GM19452 (cell line): ENCODE results near the gene DPP10.

ENCODE experiments used
- ATAC-seq: cut with Tn5 transposase; IDR thresholded peaks from one replicate; pipeline ENCODE4 v1.9.1; 2021; ENCODE audit not compliant: unreplicated experiment

DPP10 gene

DNA sequence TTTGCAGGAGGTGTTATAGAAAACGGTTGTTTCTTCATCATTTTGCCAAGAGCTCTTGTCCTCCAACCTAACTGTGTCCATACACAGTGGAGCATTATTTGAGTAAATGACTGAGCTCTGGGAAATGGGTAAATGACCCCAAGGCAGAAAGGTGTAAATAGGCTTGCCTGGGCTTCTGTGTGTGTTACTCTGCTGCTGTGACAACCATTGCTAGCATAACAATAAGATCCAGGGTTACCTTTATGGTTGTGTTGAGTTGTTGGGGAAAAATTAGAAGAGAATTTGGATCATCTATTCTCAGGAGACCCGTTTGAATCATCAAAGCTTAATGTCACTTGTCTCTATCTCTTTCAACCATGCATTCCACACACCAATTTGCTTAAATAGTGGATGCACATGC, 672.7 kb downstream of the DPP10 start:
- ATAC-seq, result no peak

GRCh38 chr2:115118306-115118705, 675.9 kb downstream of the DPP10 start:
- ATAC-seq, result no peak

DNA sequence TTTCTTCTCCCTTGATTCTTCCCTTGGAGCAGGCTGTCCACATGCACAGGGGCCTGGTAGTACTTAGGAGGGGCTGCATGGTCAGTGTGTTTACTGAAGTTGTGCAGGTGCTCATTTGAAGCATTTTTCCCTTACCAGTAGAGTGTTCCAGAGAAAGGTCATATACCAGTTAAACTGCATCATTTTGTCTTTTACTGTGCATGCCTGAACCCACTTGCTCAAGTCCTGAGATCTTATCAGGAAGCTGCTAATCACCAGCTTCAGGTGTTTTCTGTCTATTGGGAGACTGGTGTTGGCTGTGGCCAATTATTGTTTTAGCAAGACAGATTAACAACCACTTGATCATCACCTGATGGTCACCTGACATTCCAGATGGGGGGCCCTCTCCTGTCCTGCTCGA, 676.6 kb downstream of the DPP10 start:
- no peak for ATAC-seq

- no peak for ATAC-seq
Measured at GRCh38 chr2:115122701-115123100, 680.3 kb downstream of the DPP10 start.

DNA sequence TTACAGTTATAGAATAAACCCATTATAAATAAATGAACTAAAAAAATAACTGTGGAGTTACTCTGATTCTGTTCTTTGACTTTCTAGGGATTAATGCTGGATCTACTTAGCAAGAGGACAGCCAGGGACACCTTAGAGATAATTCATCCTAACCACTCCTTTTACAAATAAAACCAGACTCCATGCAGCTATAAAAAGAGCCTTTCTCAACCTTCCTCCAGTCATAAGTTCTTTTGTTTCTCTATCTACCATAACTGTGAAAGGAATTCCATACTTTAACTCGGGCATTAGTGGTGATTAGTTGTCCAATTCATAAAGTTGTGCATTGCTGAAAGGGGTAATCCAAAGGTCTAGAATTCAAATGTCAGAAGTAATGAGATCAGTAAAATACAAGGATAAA, 682.4 kb downstream of the DPP10 start:
- ATAC-seq, result no peak

DNA sequence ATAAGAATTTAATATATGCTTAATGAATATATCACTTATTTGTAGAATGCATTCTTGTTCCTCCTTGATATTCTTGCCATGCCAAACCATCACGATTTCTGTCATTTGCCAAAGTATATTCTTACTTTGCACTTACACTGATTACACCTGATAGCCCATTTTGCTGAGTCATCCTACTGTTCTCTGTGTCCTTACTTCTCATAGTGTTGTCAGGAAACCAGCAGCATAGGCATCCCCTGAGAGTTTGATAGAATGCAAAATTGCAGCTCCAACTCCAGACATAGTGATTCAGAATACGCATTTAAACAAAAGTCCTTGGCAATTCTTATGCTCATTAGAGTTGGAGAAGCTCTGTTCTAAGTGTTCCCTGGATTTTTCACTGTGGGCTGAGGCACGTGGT, 687.1 kb downstream of the DPP10 start:
- ATAC-seq, result no peak

DNA sequence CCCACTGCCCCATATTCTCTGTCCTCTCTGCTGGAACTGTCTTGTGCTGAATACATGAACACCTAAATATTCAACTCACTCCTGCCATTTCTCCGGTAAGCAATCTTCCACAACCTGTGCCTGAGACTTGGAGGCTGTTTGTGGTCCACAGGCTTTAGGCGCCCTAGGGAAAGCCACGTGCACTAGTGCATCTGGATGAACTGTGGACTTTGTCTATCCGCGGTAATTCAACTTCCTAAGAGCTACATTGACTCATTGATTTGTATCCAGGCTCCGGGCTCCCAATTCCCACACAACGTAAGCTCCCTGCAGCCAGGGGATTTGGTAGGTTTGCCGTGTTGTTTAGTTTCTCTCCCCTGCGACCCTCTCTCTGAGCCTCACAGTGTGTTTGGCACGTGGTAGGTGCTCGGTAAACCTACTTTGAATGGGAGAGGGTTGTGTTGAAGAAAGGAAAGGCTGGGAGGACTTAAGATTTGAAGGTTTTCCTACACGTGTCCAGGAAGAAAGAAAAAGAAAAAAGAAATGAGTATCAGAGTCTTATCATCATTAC, 718.2 kb downstream of the DPP10 start:
- no peak for ATAC-seq

GRCh38 chr2:115161081-115161770, 718.8 kb downstream of the DPP10 start:
- ATAC-seq, result no peak

- ATAC-seq, result no peak
Measured at GRCh38 chr2:115161771-115162493, 719.5 kb downstream of the DPP10 start.

DNA sequence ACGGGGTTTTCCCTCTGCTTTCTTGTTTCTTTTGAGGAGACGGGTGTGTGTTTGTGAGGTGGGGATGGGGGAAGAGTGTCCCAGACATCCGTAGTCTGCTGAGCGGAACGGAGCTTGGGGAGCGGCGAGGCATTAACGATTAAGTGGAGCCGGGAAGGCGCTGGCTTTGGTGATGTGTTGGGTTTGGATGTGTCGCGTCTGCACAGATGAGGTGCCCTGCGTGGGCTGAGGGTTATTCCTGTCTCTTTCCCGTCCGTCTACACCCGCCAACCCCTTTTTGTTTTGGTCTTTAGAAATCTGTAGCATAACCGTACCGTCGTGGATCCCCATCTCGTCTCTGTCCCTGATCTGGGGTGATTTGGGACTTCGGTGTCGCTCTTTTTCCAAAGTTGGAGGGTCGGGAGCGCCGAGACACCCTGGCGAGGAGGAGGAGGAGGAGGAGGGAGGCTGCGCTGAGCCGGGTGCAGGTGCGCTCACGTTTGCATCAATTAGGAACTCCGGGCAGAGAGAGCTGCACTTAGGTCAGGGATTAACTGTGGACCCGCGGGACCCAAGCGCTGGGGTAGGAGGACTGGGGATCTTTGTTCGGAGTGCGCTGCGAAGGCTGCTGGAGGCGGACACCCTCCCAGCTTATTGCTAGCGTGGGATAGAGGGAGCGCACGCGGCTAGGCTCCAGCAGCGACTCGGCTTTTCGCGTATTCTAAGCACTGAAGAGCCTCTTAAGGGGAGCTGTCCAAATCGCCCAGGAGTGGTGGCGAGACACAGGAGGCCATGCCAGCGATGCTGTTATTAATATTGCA, 720.3 kb downstream of the DPP10 start:
- ATAC-seq, result no peak

DNA sequence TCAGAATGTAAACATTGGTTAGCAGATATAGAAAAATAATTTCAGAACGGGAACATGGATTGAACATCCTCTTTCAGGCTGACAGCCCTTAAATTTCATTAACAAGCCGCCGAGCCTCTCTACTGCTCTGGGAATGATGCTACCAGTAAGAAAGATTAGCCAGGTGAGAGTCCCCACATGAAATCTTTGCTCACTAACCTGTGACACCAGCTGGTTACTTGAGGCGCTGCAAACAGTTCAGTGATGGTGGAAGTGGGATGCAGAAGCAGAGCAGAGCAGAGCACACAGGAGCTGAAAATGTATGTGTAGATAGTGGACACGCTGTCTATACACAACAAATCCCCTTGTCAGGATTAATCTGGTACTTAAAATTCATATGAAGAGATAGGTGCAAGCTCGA, 721.1 kb downstream of the DPP10 start:
- ATAC-seq, result no peak

GRCh38 chr2:115165529-115166109, 723.2 kb downstream of the DPP10 start:
- ATAC-seq, result no peak

- ATAC-seq, result no peak
Measured at GRCh38 chr2:115168457-115168856, 726.0 kb downstream of the DPP10 start.

GRCh38 chr2:115169814-115170213, 727.4 kb downstream of the DPP10 start:
- no peak for ATAC-seq

- no peak for ATAC-seq
Measured at GRCh38 chr2:115171751-115172150, 729.3 kb downstream of the DPP10 start.

DNA sequence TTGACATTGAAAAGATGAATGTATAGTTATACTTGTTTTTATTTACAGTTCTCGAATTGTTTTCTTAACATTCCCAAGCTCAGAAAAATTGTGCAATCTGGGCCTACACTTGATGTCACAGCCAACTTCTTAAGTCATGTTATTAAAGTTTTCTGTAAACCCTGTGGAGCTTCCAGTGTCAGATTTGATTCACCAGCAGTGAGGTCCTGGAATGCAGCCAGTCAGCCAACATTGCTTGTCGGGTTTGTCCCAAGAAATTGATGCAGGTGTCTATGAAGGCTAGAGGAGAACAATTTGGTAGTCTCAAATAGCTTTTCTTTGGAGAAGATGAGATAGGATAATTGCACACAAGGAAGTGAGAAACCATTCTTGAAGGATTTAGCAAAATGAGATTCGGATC, 732.2 kb downstream of the DPP10 start:
- no peak for ATAC-seq

- ATAC-seq, result no peak
Measured at GRCh38 chr2:115183144-115183543, 740.7 kb downstream of the DPP10 start.

DNA sequence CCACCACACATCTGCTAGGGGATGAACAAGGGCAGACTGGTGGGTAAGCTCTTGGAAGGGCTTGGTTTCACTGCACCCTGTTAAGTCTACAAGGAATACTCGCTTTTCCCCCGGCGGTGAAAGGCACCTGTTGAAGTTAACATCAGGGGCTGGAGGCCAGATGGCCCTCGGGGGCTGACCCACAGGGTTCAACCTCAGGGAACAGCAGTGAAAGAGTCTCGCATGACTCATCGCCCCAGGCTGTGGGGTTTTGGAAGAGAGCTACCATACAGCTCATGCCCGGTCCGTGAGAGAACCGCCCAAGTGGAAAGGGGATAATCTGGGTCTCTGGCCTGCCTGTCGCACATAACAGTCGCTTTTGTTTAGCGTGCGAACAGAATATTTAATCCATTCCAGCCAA, 748.0 kb downstream of the DPP10 start:
- no peak for ATAC-seq

- no peak for ATAC-seq
Measured at GRCh38 chr2:115194623-115195022, 752.2 kb downstream of the DPP10 start.

DNA sequence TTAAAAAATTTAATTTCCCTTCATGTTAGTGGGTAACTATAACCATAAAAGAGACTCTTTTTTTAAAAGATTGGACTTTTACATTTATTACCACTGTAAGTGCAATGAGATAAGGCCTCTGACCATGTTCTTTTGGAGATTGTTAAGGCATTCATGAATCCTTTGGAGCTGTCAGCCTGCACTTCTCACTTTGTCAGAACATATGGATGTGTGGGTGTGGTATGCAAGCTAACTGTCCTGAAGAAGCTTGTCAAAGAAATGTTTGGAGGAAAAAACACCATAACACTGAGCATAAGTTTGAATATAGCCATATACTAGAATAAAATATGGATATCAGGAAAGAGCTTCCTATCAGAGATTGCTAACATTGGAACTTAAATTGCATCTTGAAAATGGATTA, 754.1 kb downstream of the DPP10 start:
- no peak for ATAC-seq

GRCh38 chr2:115199966-115200365, 757.5 kb downstream of the DPP10 start:
- no peak for ATAC-seq
